H9 (cell line): ENCODE data around the gene SMAP1. TPM values are rescaled to one million over a fixed set of nuclear protein-coding genes. Genes with fewer than 3 reads are reported as not detected.

Source experiments
- DNase-seq: peaks from one replicate; pipeline ENCODE4 v3.0.0-alpha.2; 2017
- H2AFZ ChIP-seq: one replicate; pipeline ENCODE4 v1.6.1; 2013; ENCODE audit warnings: mild to moderate bottlenecking, low read length, control low read depth, moderate library complexity
- H2AK5ac ChIP-seq: 2 replicates; pipeline ENCODE4 v1.6.1; 2013; ENCODE audit warnings: low read length, control low read depth, mixed read lengths; ENCODE audit not compliant: insufficient read length
- H2BK120ac ChIP-seq: one replicate; pipeline ENCODE4 v1.6.1; 2013; ENCODE audit warnings: low read depth, mild to moderate bottlenecking, low read length, control low read depth, inconsistent platforms; ENCODE audit not compliant: poor library complexity, severe bottlenecking
- H2BK12ac ChIP-seq: 2 replicates; pipeline ENCODE4 v1.6.1; 2013; ENCODE audit warnings: low read length, control low read depth, mixed read lengths, low read depth; ENCODE audit not compliant: insufficient read length
- H2BK15ac ChIP-seq: 2 replicates; pipeline ENCODE4 v1.6.1; 2013; ENCODE audit warnings: low read depth, low read length, control low read depth
- H2BK20ac ChIP-seq: one replicate; pipeline ENCODE4 v1.6.1; 2013; ENCODE audit warnings: low read depth, mild to moderate bottlenecking, low read length, control low read depth, inconsistent platforms; ENCODE audit not compliant: poor library complexity, severe bottlenecking
- H2BK5ac ChIP-seq: 2 replicates; pipeline ENCODE4 v1.6.1; 2013; ENCODE audit warnings: low read length, control low read depth, mixed read lengths; ENCODE audit not compliant: insufficient read length
- H3K14ac ChIP-seq: 2 replicates; pipeline ENCODE4 v1.6.1; 2013; ENCODE audit warnings: low read length, control low read depth; ENCODE audit not compliant: insufficient read depth
- H3K18ac ChIP-seq: 2 replicates; pipeline ENCODE4 v1.6.1; 2013; ENCODE audit warnings: low read depth, mild to moderate bottlenecking, mixed read lengths, low read length, control low read depth; ENCODE audit not compliant: insufficient read length
- H3K23ac ChIP-seq: 2 replicates; pipeline ENCODE4 v1.6.1; 2013; ENCODE audit warnings: low read length, control low read depth, mixed read lengths, low read depth; ENCODE audit not compliant: insufficient read length
- H3K23me2 ChIP-seq: 2 replicates; pipeline ENCODE4 v1.6.1; 2013; ENCODE audit warnings: low read depth, mild to moderate bottlenecking, mixed read lengths, low read length, control low read depth; ENCODE audit not compliant: insufficient read length, poor library complexity, severe bottlenecking
- H3K27ac ChIP-seq: 2 replicates; pipeline ENCODE4 v1.5.1; 2013; ENCODE audit warnings: low read length, control low read depth, mixed read lengths, low read depth; ENCODE audit not compliant: insufficient read length
- H3K27me3 ChIP-seq: 2 replicates; pipeline ENCODE4 v1.6.1; 2013; ENCODE audit warnings: low read length, control low read depth, inconsistent platforms; ENCODE audit not compliant: insufficient read depth
- H3K4ac ChIP-seq: 2 replicates; pipeline ENCODE4 v1.6.1; 2013; ENCODE audit warnings: low read depth, mild to moderate bottlenecking, control low read depth, inconsistent platforms, low read length, moderate library complexity
- H3K4me1 ChIP-seq: 2 replicates; pipeline ENCODE4 v1.6.1; 2013; ENCODE audit warnings: low read length, control low read depth, inconsistent platforms; ENCODE audit not compliant: insufficient read depth
- H3K4me2 ChIP-seq: 2 replicates; pipeline ENCODE4 v1.6.1; 2013; ENCODE audit warnings: low read length, control low read depth, mixed read lengths; ENCODE audit not compliant: insufficient read length, insufficient read depth
- H3K56ac ChIP-seq: 2 replicates; pipeline ENCODE4 v1.6.1; 2013; ENCODE audit warnings: low read depth, mild to moderate bottlenecking, mixed read lengths, low read length, control low read depth; ENCODE audit not compliant: insufficient read length
- H3K79me1 ChIP-seq: 2 replicates; pipeline ENCODE4 v1.6.1; 2013; ENCODE audit warnings: low read depth, mild to moderate bottlenecking, moderate library complexity, low read length, control low read depth, inconsistent platforms; ENCODE audit not compliant: insufficient read depth, poor library complexity, severe bottlenecking
- H3K79me2 ChIP-seq: 2 replicates; pipeline ENCODE4 v1.6.1; 2013; ENCODE audit warnings: low read length, control low read depth, inconsistent platforms; ENCODE audit not compliant: insufficient read depth
- H3K9ac ChIP-seq: 2 replicates; pipeline ENCODE4 v1.6.1; 2013; ENCODE audit warnings: low read length, control low read depth, mixed read lengths; ENCODE audit not compliant: insufficient read length; ENCODE audit errors: extremely low read depth
- H3K9me3 ChIP-seq: one replicate; pipeline ENCODE4 v1.6.1; 2013; ENCODE audit warnings: low read depth, low read length, inconsistent platforms; ENCODE audit not compliant: control insufficient read depth
- H3T11ph ChIP-seq: one replicate; pipeline ENCODE4 v1.6.1; 2013; ENCODE audit warnings: mild to moderate bottlenecking, low read length, control low read depth, inconsistent platforms
- H4K20me1 ChIP-seq: one replicate; pipeline ENCODE4 v1.6.1; 2013; ENCODE audit not compliant: control insufficient read depth, insufficient read length, insufficient read depth
- H4K5ac ChIP-seq: 2 replicates; pipeline ENCODE4 v1.6.1; 2013; ENCODE audit warnings: low read depth, mild to moderate bottlenecking, mixed read lengths, low read length, control low read depth; ENCODE audit not compliant: insufficient read length
- H4K8ac ChIP-seq: replicated peaks from 2 replicates; pipeline ENCODE4 v1.6.1; 2013; ENCODE audit warnings: low read length, control low read depth, mixed read lengths, low read depth; ENCODE audit not compliant: insufficient read length
- H4K91ac ChIP-seq: 2 replicates; pipeline ENCODE4 v1.6.1; 2013; ENCODE audit warnings: low read depth, mild to moderate bottlenecking, moderate library complexity, mixed read lengths, low read length, control low read depth; ENCODE audit not compliant: insufficient read length
- H3K27ac Mint-ChIP-seq, 3 experiments: 2 replicates in 2 of 3; 3 replicates in 1 of 3; pipeline ENCODE4 v1.8.0; 2020 to 2021; ENCODE audit warnings: mixed read lengths in 3 of 3, mild to moderate bottlenecking in 1 of 3, moderate library complexity in 1 of 3
- H3K27me3 Mint-ChIP-seq: 2 replicates; pipeline ENCODE4 v1.8.0; 2021; ENCODE audit warnings: low read depth, mild to moderate bottlenecking, moderate library complexity, mixed read lengths
- H3K36me3 Mint-ChIP-seq, 3 experiments: 2 replicates in 2 of 3; 3 replicates in 1 of 3; pipeline ENCODE4 v1.8.0; 2020 to 2021; ENCODE audit warnings: low read depth in 3 of 3, mixed read lengths in 3 of 3; ENCODE audit not compliant: insufficient read depth in 1 of 3
- H3K4me1 Mint-ChIP-seq, 2 experiments: 2 replicates each; pipeline ENCODE4 v1.8.0; 2020; ENCODE audit warnings: mixed read lengths in 2 of 2
- H3K4me3 Mint-ChIP-seq, 2 experiments: 2 replicates in 1 of 2; 3 replicates in 1 of 2; pipeline ENCODE4 v1.8.0; 2020 to 2021; ENCODE audit warnings: mild to moderate bottlenecking in 2 of 2, mixed read lengths in 2 of 2, moderate library complexity in 1 of 2
- H3K9me3 Mint-ChIP-seq, 2 experiments: 2 replicates in 1 of 2; 3 replicates in 1 of 2; pipeline ENCODE4 v1.8.0; 2020; ENCODE audit warnings: mild to moderate bottlenecking in 2 of 2, mixed read lengths in 2 of 2, moderate library complexity in 1 of 2
- WGBS: extraction: QIAGEN DNeasy Blood & Tissue Kit; methylation state at CpG from one replicate; pipeline ENCODE4 v1.1.7; 2013; ENCODE audit warnings: missing lambda C conversion rate, low lambda C conversion rate, mixed read lengths; ENCODE audit not compliant: insufficient read length; ENCODE audit errors: extremely low coverage; 5-methylcytosine and 5-hydroxymethylcytosine counted together
- total RNA-seq: library from RNA; stranded (reverse); gene quantifications from 2 replicates; pipeline ENCODE4 v1.2.1, GENCODE V29; 2021
- TF ChIP-seq, protein P1 (sequence below): fragments of 200-600 bp; sonication (generic); conservative IDR thresholded peaks from 3 replicates; pipeline ENCODE4 v1.8.0; 2021; ENCODE audit warnings: antibody characterized with exemption, mild to moderate bottlenecking

SMAP1 gene
- total RNA-seq, 1 experiment from 2014 or later: 29.3 TPM

- peaks cover 3 to 8% (median 6%) of the 10 kb centered on the region in 3 experiments; a peak in 5 of 7 replicates for H3K36me3 Mint-ChIP-seq
- no peaks in the 10 kb centered on the region; a peak in 1 of 4 replicates for H3K4me1 Mint-ChIP-seq
- no peak overlapping the region for H2BK12ac ChIP-seq
- H3K27me3 ChIP-seq: no peaks in the 10 kb centered on the region
- whole genome bisulfite sequencing: no CpG with 5 or more reads among the region's 10 CpGs
- H3K4ac ChIP-seq: no peak overlapping the region
- no peak overlapping the region for H4K8ac ChIP-seq
- no peak overlapping the region for H3K18ac ChIP-seq
- H2BK15ac ChIP-seq: no peak overlapping the region
- H3K9me3 Mint-ChIP-seq: no peaks in the 10 kb centered on the region
- H3K23me2 ChIP-seq: no peaks in the 10 kb centered on the region
- H3K27ac Mint-ChIP-seq: 0 out of 7 replicates have a peak overlapping the region, but pooled peaks of 1 of the 3 experiments have one; percentile 13
- TF ChIP-seq, protein P1, sequence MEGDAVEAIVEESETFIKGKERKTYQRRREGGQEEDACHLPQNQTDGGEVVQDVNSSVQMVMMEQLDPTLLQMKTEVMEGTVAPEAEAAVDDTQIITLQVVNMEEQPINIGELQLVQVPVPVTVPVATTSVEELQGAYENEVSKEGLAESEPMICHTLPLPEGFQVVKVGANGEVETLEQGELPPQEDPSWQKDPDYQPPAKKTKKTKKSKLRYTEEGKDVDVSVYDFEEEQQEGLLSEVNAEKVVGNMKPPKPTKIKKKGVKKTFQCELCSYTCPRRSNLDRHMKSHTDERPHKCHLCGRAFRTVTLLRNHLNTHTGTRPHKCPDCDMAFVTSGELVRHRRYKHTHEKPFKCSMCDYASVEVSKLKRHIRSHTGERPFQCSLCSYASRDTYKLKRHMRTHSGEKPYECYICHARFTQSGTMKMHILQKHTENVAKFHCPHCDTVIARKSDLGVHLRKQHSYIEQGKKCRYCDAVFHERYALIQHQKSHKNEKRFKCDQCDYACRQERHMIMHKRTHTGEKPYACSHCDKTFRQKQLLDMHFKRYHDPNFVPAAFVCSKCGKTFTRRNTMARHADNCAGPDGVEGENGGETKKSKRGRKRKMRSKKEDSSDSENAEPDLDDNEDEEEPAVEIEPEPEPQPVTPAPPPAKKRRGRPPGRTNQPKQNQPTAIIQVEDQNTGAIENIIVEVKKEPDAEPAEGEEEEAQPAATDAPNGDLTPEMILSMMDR: no peak
- no peak overlapping the region for H2BK120ac ChIP-seq
- H3K4me1 ChIP-seq: no peaks in the 10 kb centered on the region
- no peaks in the 10 kb centered on the region; the same call in 1 of the 2 replicates for H3K79me2 ChIP-seq
- no peak overlapping the region for H4K5ac ChIP-seq
- H3K9ac ChIP-seq: no peak overlapping the region
- no peak overlapping the region for H2AFZ ChIP-seq
- H2BK20ac ChIP-seq: no peak overlapping the region
- H2BK5ac ChIP-seq: no peak overlapping the region
- H3K27me3 Mint-ChIP-seq: no peaks in the 10 kb centered on the region
- H3T11ph ChIP-seq: no peak overlapping the region
- no peaks in the 10 kb centered on the region for H4K20me1 ChIP-seq
- no peak overlapping the region for H2AK5ac ChIP-seq
- DNase-seq: no peak
- H4K91ac ChIP-seq: no peak overlapping the region
- no peak overlapping the region for H3K14ac ChIP-seq
- no peak overlapping the region for H3K27ac ChIP-seq
- peaks cover 2% of the 10 kb centered on the region for H3K79me1 ChIP-seq
- no peak overlapping the region for H3K4me3 Mint-ChIP-seq
- no peaks in the 10 kb centered on the region for H3K9me3 ChIP-seq
- no peak overlapping the region for H3K23ac ChIP-seq
- H3K56ac ChIP-seq: no peak overlapping the region
- H3K4me2 ChIP-seq: no peak overlapping the region
Observed at GRCh38 chr6:70734381-70734780, 66.7 kb downstream of the SMAP1 start.
